ENCODE data around the gene MRPS22. TPM values are rescaled to one million over a fixed set of nuclear protein-coding genes. Genes with fewer than 3 reads are reported as not detected.

The MRPS22 gene
- total and polyA plus RNA-seq, 7 donors: 39.2 to 78.4 (median 53.6) TPM

DNA sequence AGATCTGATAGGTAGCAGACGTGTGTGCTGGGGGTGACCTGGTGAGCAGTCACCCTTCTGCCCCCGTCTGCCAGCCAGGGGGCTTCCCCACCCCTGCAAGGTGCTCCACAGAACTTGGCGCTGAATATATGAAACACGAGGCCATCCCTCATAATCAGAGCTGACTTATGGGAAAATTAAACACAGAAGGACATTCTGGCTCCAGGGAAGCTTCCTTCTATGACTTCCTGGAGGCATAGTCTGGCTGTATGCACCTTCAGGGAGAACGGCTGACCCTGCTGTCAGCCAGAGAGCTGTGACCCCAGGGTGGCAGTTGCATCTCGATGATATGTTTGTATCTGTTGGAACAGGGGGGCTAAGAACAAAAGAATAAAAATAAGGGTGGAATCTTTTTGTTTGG lies 26.6 kb upstream of the MRPS22 start:
- 44 to 64% methylated on average over 6 of the region's 6 CpGs for WGBS, 2 donors
- DNase-seq: no peak
- intact Hi-C loops (cut with DNase I): no loop called here

DNA sequence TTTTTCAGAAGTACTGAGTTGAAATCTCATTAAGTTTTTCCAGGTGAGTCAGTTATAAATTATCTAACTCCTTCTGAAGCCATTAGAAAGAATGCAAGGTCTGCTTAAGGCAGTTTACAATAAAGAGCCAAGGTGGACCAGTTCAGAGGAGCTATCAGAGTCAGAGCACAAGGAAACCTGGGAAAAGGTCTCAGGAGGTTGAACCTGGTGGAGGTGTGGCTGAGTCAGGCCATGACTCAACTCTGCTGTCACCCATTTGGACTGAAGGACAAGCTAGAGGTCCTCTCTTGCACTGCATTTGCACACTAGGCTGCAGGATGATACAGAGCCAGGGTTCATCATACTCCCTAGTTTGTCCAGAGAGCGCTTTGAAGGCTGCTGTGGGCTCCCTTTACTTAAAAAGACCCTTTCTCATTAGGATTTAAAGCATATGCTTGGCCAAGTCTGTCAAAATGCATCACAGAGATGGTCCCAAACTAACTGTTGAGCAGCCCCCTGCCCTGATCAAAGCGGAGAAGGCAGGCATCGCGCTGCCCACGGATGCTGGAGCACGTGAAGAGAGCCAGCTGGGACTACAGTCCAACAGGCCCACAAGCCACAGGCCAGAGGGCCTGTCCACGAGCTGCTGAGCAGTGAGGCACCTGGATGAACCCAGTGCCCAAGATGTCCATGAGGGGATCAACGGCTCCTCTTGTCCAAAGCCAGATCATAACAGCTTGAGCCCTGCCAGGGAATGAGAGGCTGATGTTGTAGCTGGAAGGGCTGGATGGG lies 26.0 kb upstream of the MRPS22 start:
- DNase-seq: no peak
- intact Hi-C loops (cut with DNase I): no loop called here
- Histone ChIP-seq H3K36me3 (no peaks in the 10 kb centered on the region), H3K4me1 (no peaks in the 10 kb centered on the region), H3K4me3 (no peak overlapping the region), H3K27me3 (peaks cover 0 to 15% (median 0%) of the 10 kb centered on the region in 3 donors), H3K9me3 (no peaks in the 10 kb centered on the region), H3K27ac (no peak overlapping the region)
- WGBS, 2 donors: 86 to 91% methylated on average over 8 of the region's 8 CpGs
- no peak for TF ChIP-seq POLR2A (IDR thresholded peaks at IDR 0.05)
- TF ChIP-seq, protein P1, sequence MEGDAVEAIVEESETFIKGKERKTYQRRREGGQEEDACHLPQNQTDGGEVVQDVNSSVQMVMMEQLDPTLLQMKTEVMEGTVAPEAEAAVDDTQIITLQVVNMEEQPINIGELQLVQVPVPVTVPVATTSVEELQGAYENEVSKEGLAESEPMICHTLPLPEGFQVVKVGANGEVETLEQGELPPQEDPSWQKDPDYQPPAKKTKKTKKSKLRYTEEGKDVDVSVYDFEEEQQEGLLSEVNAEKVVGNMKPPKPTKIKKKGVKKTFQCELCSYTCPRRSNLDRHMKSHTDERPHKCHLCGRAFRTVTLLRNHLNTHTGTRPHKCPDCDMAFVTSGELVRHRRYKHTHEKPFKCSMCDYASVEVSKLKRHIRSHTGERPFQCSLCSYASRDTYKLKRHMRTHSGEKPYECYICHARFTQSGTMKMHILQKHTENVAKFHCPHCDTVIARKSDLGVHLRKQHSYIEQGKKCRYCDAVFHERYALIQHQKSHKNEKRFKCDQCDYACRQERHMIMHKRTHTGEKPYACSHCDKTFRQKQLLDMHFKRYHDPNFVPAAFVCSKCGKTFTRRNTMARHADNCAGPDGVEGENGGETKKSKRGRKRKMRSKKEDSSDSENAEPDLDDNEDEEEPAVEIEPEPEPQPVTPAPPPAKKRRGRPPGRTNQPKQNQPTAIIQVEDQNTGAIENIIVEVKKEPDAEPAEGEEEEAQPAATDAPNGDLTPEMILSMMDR (IDR thresholded peaks at IDR 0.05): no peak
- TF ChIP-seq POLR2AphosphoS5 (IDR thresholded peaks at IDR 0.05): no peak
- no peak for TF ChIP-seq EP300 (IDR thresholded peaks at IDR 0.05)

More for the DNA sequence above, 26.6 kb upstream of the MRPS22 start:
- H3K27ac ChIP-seq: no peak overlapping the region
- H3K36me3 ChIP-seq: no peaks in the 10 kb centered on the region
- peaks cover 0 to 15% (median 0%) of the 10 kb centered on the region in 3 donors for H3K27me3 ChIP-seq
- TF ChIP-seq POLR2A (IDR thresholded peaks at IDR 0.05) (no peak), EP300 (IDR thresholded peaks at IDR 0.05) (no peak), POLR2AphosphoS5 (IDR thresholded peaks at IDR 0.05) (no peak)
- TF ChIP-seq, protein P1 (IDR thresholded peaks at IDR 0.05): no peak
- H3K9me3 ChIP-seq: no peaks in the 10 kb centered on the region
- no peaks in the 10 kb centered on the region for H3K4me1 ChIP-seq
- H3K4me3 ChIP-seq: no peak overlapping the region

DNA sequence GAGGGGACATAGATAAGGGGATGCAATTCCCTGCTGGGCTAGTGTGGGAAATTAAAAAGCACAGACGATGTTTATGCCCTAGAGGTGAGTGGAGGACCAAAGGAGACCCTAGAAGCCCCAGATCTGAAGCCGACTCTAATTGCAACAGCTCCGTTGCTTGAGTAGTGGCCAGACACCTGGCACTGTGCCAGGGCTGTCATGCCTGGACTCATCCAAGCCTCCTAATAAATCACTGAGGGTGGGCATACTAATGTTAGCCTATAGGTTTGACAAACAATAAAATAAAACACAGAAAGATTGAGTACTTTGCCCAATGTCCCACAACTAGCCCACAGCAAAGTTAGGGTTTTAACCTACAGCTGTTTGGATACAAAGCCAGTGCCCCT lies 25.4 kb upstream of the MRPS22 start:
- no peaks in the 10 kb centered on the region for H3K4me1 ChIP-seq
- intact Hi-C loops (cut with DNase I): no loop called here
- no peaks in the 10 kb centered on the region for H3K9me3 ChIP-seq
- H3K27me3 ChIP-seq: peaks cover 0 to 15% (median 0%) of the 10 kb centered on the region in 3 donors
- H3K36me3 ChIP-seq: no peaks in the 10 kb centered on the region
- DNase-seq: no peak
- 49 to 51% methylated on average over 3 of the region's 3 CpGs for WGBS, 2 donors
- TF ChIP-seq POLR2AphosphoS5 (IDR thresholded peaks at IDR 0.05) (no peak), EP300 (IDR thresholded peaks at IDR 0.05) (no peak), POLR2A (IDR thresholded peaks at IDR 0.05) (no peak)
- TF ChIP-seq, protein P1 (IDR thresholded peaks at IDR 0.05): no peak
- H3K27ac ChIP-seq: no peak overlapping the region
- no peak overlapping the region for H3K4me3 ChIP-seq

DNA sequence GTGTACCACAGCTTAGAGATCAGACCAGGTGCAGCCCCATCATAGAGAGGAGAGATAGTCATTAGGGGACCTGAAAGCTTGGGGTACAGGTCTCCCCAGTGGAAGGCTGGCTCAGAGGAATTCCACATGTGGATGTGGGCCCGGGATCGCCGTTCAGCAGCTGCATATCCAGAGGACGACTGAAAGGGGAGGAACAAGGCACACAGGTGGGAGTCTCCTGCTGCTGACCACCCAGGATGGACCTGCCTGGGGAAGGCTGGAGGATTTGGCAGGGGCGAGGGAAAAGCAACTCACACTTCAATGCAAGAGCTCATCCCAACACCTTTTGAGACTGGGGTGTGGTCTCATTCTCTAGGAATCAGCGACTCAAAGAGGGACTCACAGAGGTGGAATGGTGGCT lies 25.0 kb upstream of the MRPS22 start:
- DNase-seq: no peak
- no peaks in the 10 kb centered on the region for H3K36me3 ChIP-seq
- intact Hi-C loops (cut with DNase I): no loop called here
- H3K27ac ChIP-seq: no peak overlapping the region
- no peak for TF ChIP-seq POLR2AphosphoS5 (IDR thresholded peaks at IDR 0.05)
- no peak for TF ChIP-seq EP300 (IDR thresholded peaks at IDR 0.05)
- TF ChIP-seq, protein P1 (IDR thresholded peaks at IDR 0.05): no peak
- TF ChIP-seq POLR2A (IDR thresholded peaks at IDR 0.05): no peak
- no peak overlapping the region for H3K4me3 ChIP-seq
- H3K27me3 ChIP-seq: peaks cover 0 to 15% (median 0%) of the 10 kb centered on the region in 3 donors
- H3K9me3 ChIP-seq: no peaks in the 10 kb centered on the region
- WGBS, 2 donors: 83 to 86% methylated on average over 6 of the region's 6 CpGs
- H3K4me1 ChIP-seq: no peaks in the 10 kb centered on the region

Data from sigmoid colon (tissue), 7 donors.